ENCODE measurements around the gene CREB5.

CREB5 gene

GRCh38 chr7:28853834-28854749 lies 441.8 kb downstream of the CREB5 start:
- no peak overlapping the region for H3K27ac ChIP-seq
- TF ChIP-seq CTCF (conservative IDR thresholded peaks at IDR 0.05) = peak; percentile 91

- TF ChIP-seq CTCF (conservative IDR thresholded peaks at IDR 0.05) = no peak
- H3K27ac ChIP-seq = no peak overlapping the region
These were observed 442.4 kb downstream of the CREB5 start for GRCh38 chr7:28854750-28855074.

GRCh38 chr7:28855538-28856217 lies 443.4 kb downstream of the CREB5 start:
- H3K27ac ChIP-seq = no peak overlapping the region
- TF ChIP-seq CTCF (conservative IDR thresholded peaks at IDR 0.05) = no peak

GRCh38 chr7:28856656-28857055 lies 444.3 kb downstream of the CREB5 start:
- no peak overlapping the region for H3K27ac ChIP-seq
- no peak for TF ChIP-seq CTCF (conservative IDR thresholded peaks at IDR 0.05)

GRCh38 chr7:28858206-28858605 lies 445.9 kb downstream of the CREB5 start:
- no peak overlapping the region for H3K27ac ChIP-seq
- TF ChIP-seq CTCF (conservative IDR thresholded peaks at IDR 0.05) = no peak

GRCh38 chr7:28858895-28859294 lies 446.6 kb downstream of the CREB5 start:
- no peak for TF ChIP-seq CTCF (conservative IDR thresholded peaks at IDR 0.05)
- no peak overlapping the region for H3K27ac ChIP-seq

GRCh38 chr7:28861825-28862224 lies 449.5 kb downstream of the CREB5 start:
- H3K27ac ChIP-seq = no peak overlapping the region
- no peak for TF ChIP-seq CTCF (conservative IDR thresholded peaks at IDR 0.05)

All from VCaP (cell line).